GM12892 (cell line): Measurements from ENCODE around the gene EDN2.

Source experiments
- DNase-seq: peaks from one replicate; pipeline ENCODE4 v3.0.0; 2011; ENCODE audit not compliant: insufficient read length
- FAIRE-seq: peaks from 2 replicates; lab custom pipeline; 2011; peaks lifted over from hg19 to GRCh38; lab: Jason Lieb, UNC
- POLR2A ChIP-seq: IDR thresholded peaks from 2 replicates; pipeline ENCODE4 v1.6.1; 2011; ENCODE audit warnings: low read depth, low read length, control low read depth
- POLR2AphosphoS5 ChIP-seq: IDR thresholded peaks from 2 replicates; pipeline ENCODE4 v1.6.1; 2011; ENCODE audit warnings: low read depth, low read length, control low read depth
- TAF1 ChIP-seq: IDR thresholded peaks from 2 replicates; pipeline ENCODE4 v1.6.1; 2011; ENCODE audit warnings: low read depth, mild to moderate bottlenecking, control low read depth, low read length, borderline replicate concordance

Gene EDN2

GRCh38 chr1:41503538-41504113 is 19.1 kb upstream of the EDN2 start:
- no peak for FAIRE-seq
- TF ChIP-seq POLR2AphosphoS5, result no peak
- TF ChIP-seq POLR2A, result no peak
- no peak for TF ChIP-seq TAF1
- no peak for DNase-seq

GRCh38 chr1:41502912-41503311 is 18.4 kb upstream of the EDN2 start:
- FAIRE-seq (no peak), DNase-seq (no peak)
- no peak for TF ChIP-seq TAF1
- TF ChIP-seq POLR2AphosphoS5, result no peak
- TF ChIP-seq POLR2A, result no peak

- DNase-seq (no peak), FAIRE-seq (no peak)
- TF ChIP-seq POLR2A (no peak), POLR2AphosphoS5 (no peak), TAF1 (no peak)
Measured at GRCh38 chr1:41501581-41501980, 17.1 kb upstream of the EDN2 start.

- DNase-seq (no peak), FAIRE-seq (no peak)
- no peak for TF ChIP-seq TAF1
- no peak for TF ChIP-seq POLR2AphosphoS5
- no peak for TF ChIP-seq POLR2A
Measured at GRCh38 chr1:41500781-41501518, 16.5 kb upstream of the EDN2 start.

GRCh38 chr1:41500378-41500777 is 15.9 kb upstream of the EDN2 start:
- TF ChIP-seq POLR2A, result no peak
- TF ChIP-seq TAF1, result no peak
- TF ChIP-seq POLR2AphosphoS5, result no peak
- DNase-seq, result no peak
- FAIRE-seq, result no peak

- TF ChIP-seq POLR2A (no peak), POLR2AphosphoS5 (no peak), TAF1 (no peak)
- FAIRE-seq (no peak), DNase-seq (no peak)
Measured at GRCh38 chr1:41499591-41499990, 15.1 kb upstream of the EDN2 start.

GRCh38 chr1:41498804-41499203 is 14.3 kb upstream of the EDN2 start:
- DNase-seq (no peak), FAIRE-seq (no peak)
- no peak for TF ChIP-seq POLR2AphosphoS5
- no peak for TF ChIP-seq TAF1
- no peak for TF ChIP-seq POLR2A

GRCh38 chr1:41498391-41498790 is 13.9 kb upstream of the EDN2 start:
- TF ChIP-seq POLR2AphosphoS5 (no peak), POLR2A (no peak), TAF1 (no peak)
- no peak for FAIRE-seq
- no peak for DNase-seq

- TF ChIP-seq TAF1, result no peak
- TF ChIP-seq POLR2A, result no peak
- no peak for TF ChIP-seq POLR2AphosphoS5
- FAIRE-seq (no peak), DNase-seq (no peak)
Measured at GRCh38 chr1:41497461-41498030, 13.1 kb upstream of the EDN2 start.

GRCh38 chr1:41497056-41497440 is 12.6 kb upstream of the EDN2 start:
- TF ChIP-seq POLR2A, result no peak
- no peak for TF ChIP-seq POLR2AphosphoS5
- no peak for TF ChIP-seq TAF1
- no peak for FAIRE-seq
- DNase-seq, result no peak

GRCh38 chr1:41496080-41497055 is 11.9 kb upstream of the EDN2 start:
- TF ChIP-seq POLR2A (peak; percentile 29; the same call in 1 of the 2 replicates), TAF1 (no peak)
- peak; percentile 46 for FAIRE-seq
- DNase-seq, result no peak

- DNase-seq (no peak), FAIRE-seq (no peak)
- TF ChIP-seq TAF1 (no peak), POLR2A (no peak), POLR2AphosphoS5 (no peak)
Measured at GRCh38 chr1:41495210-41495948, 10.9 kb upstream of the EDN2 start.
